Suprapubic skin (tissue), 4 donors: ENCODE results near the gene CD180.

Experiments
- EP300 ChIP-seq: sonication (generic); formaldehyde crosslinking; IDR thresholded peaks from one replicate; pipeline ENCODE4 v1.6.1; 2017; ENCODE audit warnings: antibody characterized with exemption
- POLR2A ChIP-seq, 2 donors: fragments of 450-650 bp; IDR thresholded peaks; one replicate each; pipeline ENCODE4 v1.6.1; 2017; ENCODE audit warnings: antibody characterized with exemption in 2 of 2, mild to moderate bottlenecking in 2 of 2, moderate library complexity in 2 of 2
- POLR2AphosphoS5 ChIP-seq, 3 donors: sonication (generic); formaldehyde crosslinking; IDR thresholded peaks; one replicate each; pipeline ENCODE4 v1.6.1; 2017; ENCODE audit warnings: antibody characterized with exemption in 3 of 3
- TF ChIP-seq, protein P1 (sequence below), 2 donors: fragments of 200-600 bp in 1 of 2; fragments of 450-650 bp in 1 of 2; sonication (generic) in 1 of 2; IDR thresholded peaks; one replicate each; pipeline ENCODE4 v1.5.1; 2016 to 2019; ENCODE audit warnings: antibody characterized with exemption in 2 of 2, mild to moderate bottlenecking in 1 of 2, moderate library complexity in 1 of 2

DNA sequence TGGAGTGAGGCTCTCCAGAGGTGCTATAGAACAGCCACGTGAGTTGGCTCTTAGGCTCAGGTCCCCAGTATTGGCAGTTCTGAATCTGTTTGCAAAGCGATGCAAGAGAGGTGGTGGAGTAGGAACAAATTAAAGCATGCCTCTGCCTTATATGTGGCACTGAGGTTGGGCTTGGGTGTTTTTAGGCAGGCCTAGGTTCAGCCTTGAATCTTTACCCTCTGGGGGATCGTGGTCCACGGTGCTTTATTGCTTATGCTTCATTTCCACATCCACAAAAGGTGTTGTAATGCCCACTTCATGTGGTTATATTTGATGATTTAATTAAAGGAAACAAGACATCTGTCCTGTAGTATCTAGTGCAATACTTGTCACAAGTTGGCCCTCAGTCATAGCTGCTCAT is 56.2 kb downstream of the CD180 start:
- TF ChIP-seq EP300, result no peak
- TF ChIP-seq POLR2AphosphoS5 (IDR thresholded peaks at IDR 0.05), result no peak
- TF ChIP-seq, protein P1, sequence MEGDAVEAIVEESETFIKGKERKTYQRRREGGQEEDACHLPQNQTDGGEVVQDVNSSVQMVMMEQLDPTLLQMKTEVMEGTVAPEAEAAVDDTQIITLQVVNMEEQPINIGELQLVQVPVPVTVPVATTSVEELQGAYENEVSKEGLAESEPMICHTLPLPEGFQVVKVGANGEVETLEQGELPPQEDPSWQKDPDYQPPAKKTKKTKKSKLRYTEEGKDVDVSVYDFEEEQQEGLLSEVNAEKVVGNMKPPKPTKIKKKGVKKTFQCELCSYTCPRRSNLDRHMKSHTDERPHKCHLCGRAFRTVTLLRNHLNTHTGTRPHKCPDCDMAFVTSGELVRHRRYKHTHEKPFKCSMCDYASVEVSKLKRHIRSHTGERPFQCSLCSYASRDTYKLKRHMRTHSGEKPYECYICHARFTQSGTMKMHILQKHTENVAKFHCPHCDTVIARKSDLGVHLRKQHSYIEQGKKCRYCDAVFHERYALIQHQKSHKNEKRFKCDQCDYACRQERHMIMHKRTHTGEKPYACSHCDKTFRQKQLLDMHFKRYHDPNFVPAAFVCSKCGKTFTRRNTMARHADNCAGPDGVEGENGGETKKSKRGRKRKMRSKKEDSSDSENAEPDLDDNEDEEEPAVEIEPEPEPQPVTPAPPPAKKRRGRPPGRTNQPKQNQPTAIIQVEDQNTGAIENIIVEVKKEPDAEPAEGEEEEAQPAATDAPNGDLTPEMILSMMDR (IDR thresholded peaks at IDR 0.05), result no peak
- TF ChIP-seq POLR2A (IDR thresholded peaks at IDR 0.05), result no peak
